ENCODE measurements around the gene AHRR. TPM values are rescaled to one million over a fixed set of nuclear protein-coding genes. Genes with fewer than 3 reads are reported as not detected.
"Not testable (repeated sequence)": the region's sequence is repeated elsewhere in the genome, so short reads cannot be mapped to it uniquely, and the experiment has no call there.

Gene AHRR
- polyA plus RNA-seq, 3 donors = 0.15 TPM; not detected in 1

DNA sequence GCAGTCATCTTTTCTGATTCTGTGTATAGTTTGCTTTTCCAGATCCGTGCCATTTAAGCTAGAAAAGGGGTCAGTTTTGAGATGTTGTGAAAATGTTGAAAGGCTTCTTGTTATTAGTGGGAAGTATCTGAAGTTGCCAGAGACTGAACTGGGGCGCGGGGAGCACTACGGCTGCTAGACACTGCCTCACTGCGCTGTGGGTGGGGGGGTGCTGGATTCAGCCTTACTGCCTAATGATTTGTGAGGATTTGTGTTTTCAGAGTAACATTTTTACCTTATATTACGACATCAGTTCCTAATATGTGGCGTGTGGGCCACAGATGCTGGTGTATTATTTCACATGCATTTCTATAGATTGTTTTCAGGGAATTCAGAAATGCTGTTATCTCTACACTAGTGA is 48.0 kb upstream of the AHRR start:
- not testable (repeated sequence) for H3K9ac ChIP-seq (ENCODE audit: insufficient read depth, low read length, poor library complexity, severe bottlenecking)
- Histone ChIP-seq H3K79me2 (ENCODE audit: insufficient read depth, low read length) (peaks cover 57% of the 10 kb centered on the region), H4K20me1 (ENCODE audit: insufficient read depth, low read length) (peaks cover 42% of the 10 kb centered on the region)

DNA sequence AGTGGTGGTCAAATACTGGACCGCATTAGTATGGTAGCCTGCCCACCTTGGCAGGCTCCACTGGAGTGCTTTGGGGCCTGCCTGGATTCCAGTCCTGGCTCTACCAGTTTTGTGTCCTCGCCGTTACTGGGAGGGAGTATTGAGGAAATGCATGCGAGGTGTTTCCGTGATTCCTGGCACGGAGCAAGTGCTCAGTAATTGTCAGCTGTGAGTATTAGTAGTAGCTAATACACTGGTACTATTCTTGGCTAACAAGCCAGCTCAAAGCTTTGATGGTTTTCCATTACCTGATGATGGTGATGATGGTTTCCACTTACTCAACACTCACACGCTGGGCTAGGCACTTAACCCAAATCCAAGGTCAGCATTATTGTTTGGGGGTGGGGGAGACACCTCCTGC is 47.2 kb upstream of the AHRR start:
- Mint-ChIP-seq H3K27ac (peak overlapping the region in 1 of 7 donors; percentile 8), H3K36me3 (peaks cover 34 to 53% of the 10 kb centered on the region in 2 donors), H3K4me1 (peaks cover 16% of the 10 kb centered on the region)
- not testable (repeated sequence) for H3K27ac ChIP-seq (ENCODE audit: low read depth in 1 of 2, low read length in 2 of 2); H3K9ac ChIP-seq (ENCODE audit: insufficient read depth, low read length, poor library complexity, severe bottlenecking); H3K9me3 ChIP-seq (replicated peaks in 1 of 2; ENCODE audit: control insufficient read depth in 1 of 2, insufficient read depth in 1 of 2, low read length in 2 of 2); DNase-seq; H3K9me3 Mint-ChIP-seq; H3K4me3 ChIP-seq (replicated peaks in 1 of 3; ENCODE audit: low read depth in 2 of 3, low read length in 3 of 3); H3K4me3 Mint-ChIP-seq; H3K4me2 ChIP-seq (replicated peaks; ENCODE audit: extremely low read depth, low read length, poor library complexity, severe bottlenecking); H3K27me3 ChIP-seq (ENCODE audit: control insufficient read depth in 2 of 2, insufficient read depth in 2 of 2, low read length in 2 of 2); H3K27me3 Mint-ChIP-seq (ENCODE audit: low read depth in 3 of 3); H2AFZ ChIP-seq (ENCODE audit: insufficient read depth, low read depth, low read length, poor library complexity, severe bottlenecking)
- peaks cover 51% of the 10 kb centered on the region for H4K20me1 ChIP-seq (ENCODE audit: insufficient read depth, low read length)
- peaks cover 17 to 31% of the 10 kb centered on the region in 2 donors for H3K36me3 ChIP-seq (replicated peaks in 1 of 2; ENCODE audit: control insufficient read depth in 1 of 2, insufficient read depth in 2 of 2, low read length in 2 of 2)
- no CpG with 5 or more reads among the region's 7 CpGs for WGBS (ENCODE audit: insufficient coverage)
- intact Hi-C loops (cut with micrococcal nuclease) = loop anchor here (5.0 to 10.0 kb wide), 4 partner anchors 168 to 618 kb away; partner anchors contain the start of genes EXOC3 (in 2 of the 2), BRD9 (in 1 of the 2), CEP72 (in 1 of the 2) and TRIP13 (in 1 of the 2)
- H3K4me1 ChIP-seq (ENCODE audit: control insufficient read depth in 1 of 2, insufficient read depth in 2 of 2, low read length in 2 of 2) = peaks cover 15% of the 10 kb centered on the region in 2 donors
- H3K79me2 ChIP-seq (ENCODE audit: insufficient read depth, low read length) = peaks cover 66% of the 10 kb centered on the region

More for the DNA sequence above, 48.0 kb upstream of the AHRR start:
- intact Hi-C loops (cut with micrococcal nuclease) = loop anchor here (5.0 to 10.0 kb wide), 4 partner anchors 169 to 619 kb away; partner anchors contain the start of genes EXOC3 (in 2 of the 2), BRD9 (in 1 of the 2), CEP72 (in 1 of the 2) and TRIP13 (in 1 of the 2)
- H3K4me2 ChIP-seq (replicated peaks; ENCODE audit: extremely low read depth, low read length, poor library complexity, severe bottlenecking); H3K27ac ChIP-seq (ENCODE audit: low read depth in 1 of 2, low read length in 2 of 2); DNase-seq; H3K4me3 ChIP-seq (replicated peaks in 1 of 3; ENCODE audit: low read depth in 2 of 3, low read length in 3 of 3); H3K9me3 ChIP-seq (replicated peaks in 1 of 2; ENCODE audit: control insufficient read depth in 1 of 2, insufficient read depth in 1 of 2, low read length in 2 of 2); H3K27me3 ChIP-seq (ENCODE audit: control insufficient read depth in 2 of 2, insufficient read depth in 2 of 2, low read length in 2 of 2); H3K27me3 Mint-ChIP-seq (ENCODE audit: low read depth in 3 of 3); H2AFZ ChIP-seq (ENCODE audit: insufficient read depth, low read depth, low read length, poor library complexity, severe bottlenecking); H3K4me3 Mint-ChIP-seq; H3K9me3 Mint-ChIP-seq: not testable (repeated sequence)
- H3K4me1 Mint-ChIP-seq = peaks cover 16% of the 10 kb centered on the region
- Histone ChIP-seq H3K4me1 (ENCODE audit: control insufficient read depth in 1 of 2, insufficient read depth in 2 of 2, low read length in 2 of 2) (peaks cover 15% of the 10 kb centered on the region in 2 donors), H3K36me3 (replicated peaks in 1 of 2; ENCODE audit: control insufficient read depth in 1 of 2, insufficient read depth in 2 of 2, low read length in 2 of 2) (peaks cover 17 to 31% of the 10 kb centered on the region in 2 donors)
- H3K27ac Mint-ChIP-seq = peak overlapping the region in 2 of 7 donors; percentile 15 to 90
- WGBS (ENCODE audit: insufficient coverage) = 100% methylated on average over 1 of the region's 7 CpGs
- H3K36me3 Mint-ChIP-seq = peaks cover 29 to 45% of the 10 kb centered on the region in 2 donors

DNA sequence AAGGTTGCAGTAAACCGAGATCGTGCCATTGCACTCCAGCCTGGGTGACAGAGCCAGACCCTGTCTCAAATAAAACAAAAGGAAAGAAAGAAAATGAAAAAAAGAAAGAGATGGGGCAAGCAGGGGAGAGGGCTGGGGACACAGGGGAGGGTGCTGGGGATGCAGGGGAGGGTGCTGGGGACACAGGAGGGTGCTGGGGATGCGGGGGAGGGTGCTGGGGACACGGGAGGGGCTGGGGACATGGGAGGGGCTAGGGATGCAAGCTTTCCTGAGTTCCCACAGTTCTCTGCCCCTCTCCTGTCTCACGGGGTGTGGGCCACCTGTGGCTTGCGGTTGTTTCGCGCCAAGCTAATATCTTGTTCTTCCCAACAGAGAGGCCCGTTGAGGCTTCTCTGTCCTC is 42.9 kb upstream of the AHRR start:
- Histone ChIP-seq H3K9ac (ENCODE audit: insufficient read depth, low read length, poor library complexity, severe bottlenecking) (no peak overlapping the region), H3K79me2 (ENCODE audit: insufficient read depth, low read length) (peaks cover 82% of the 10 kb centered on the region), H3K4me2 (replicated peaks; ENCODE audit: extremely low read depth, low read length, poor library complexity, severe bottlenecking) (no peak overlapping the region), H2AFZ (ENCODE audit: insufficient read depth, low read depth, low read length, poor library complexity, severe bottlenecking) (no peak overlapping the region), H3K4me1 (ENCODE audit: control insufficient read depth in 1 of 2, insufficient read depth in 2 of 2, low read length in 2 of 2) (no peaks in the 10 kb centered on the region), H3K36me3 (replicated peaks in 1 of 2; ENCODE audit: control insufficient read depth in 1 of 2, insufficient read depth in 2 of 2, low read length in 2 of 2) (peaks cover 22 to 51% of the 10 kb centered on the region in 2 donors), H3K27ac (ENCODE audit: low read depth in 1 of 2, low read length in 2 of 2) (no peak overlapping the region), H3K27me3 (ENCODE audit: control insufficient read depth in 2 of 2, insufficient read depth in 2 of 2, low read length in 2 of 2) (no peaks in the 10 kb centered on the region), H4K20me1 (ENCODE audit: insufficient read depth, low read length) (peaks cover 82% of the 10 kb centered on the region), H3K9me3 (replicated peaks in 1 of 2; ENCODE audit: control insufficient read depth in 1 of 2, insufficient read depth in 1 of 2, low read length in 2 of 2) (no peaks in the 10 kb centered on the region), H3K4me3 (replicated peaks in 1 of 3; ENCODE audit: low read depth in 2 of 3, low read length in 3 of 3) (no peak overlapping the region)
- Mint-ChIP-seq H3K4me1 (peaks cover 5% of the 10 kb centered on the region), H3K27ac (peak overlapping the region in 2 of 7 donors; percentile 55 to 62), H3K4me3 (no peak overlapping the region), H3K9me3 (peaks cover 0 to 1% (median 0%) of the 10 kb centered on the region in 7 donors), H3K36me3 (peaks cover 60 to 79% of the 10 kb centered on the region in 2 donors), H3K27me3 (ENCODE audit: low read depth in 3 of 3) (peaks cover 0 to 7% (median 0%) of the 10 kb centered on the region in 3 donors)
- TF ChIP-seq, protein P1, sequence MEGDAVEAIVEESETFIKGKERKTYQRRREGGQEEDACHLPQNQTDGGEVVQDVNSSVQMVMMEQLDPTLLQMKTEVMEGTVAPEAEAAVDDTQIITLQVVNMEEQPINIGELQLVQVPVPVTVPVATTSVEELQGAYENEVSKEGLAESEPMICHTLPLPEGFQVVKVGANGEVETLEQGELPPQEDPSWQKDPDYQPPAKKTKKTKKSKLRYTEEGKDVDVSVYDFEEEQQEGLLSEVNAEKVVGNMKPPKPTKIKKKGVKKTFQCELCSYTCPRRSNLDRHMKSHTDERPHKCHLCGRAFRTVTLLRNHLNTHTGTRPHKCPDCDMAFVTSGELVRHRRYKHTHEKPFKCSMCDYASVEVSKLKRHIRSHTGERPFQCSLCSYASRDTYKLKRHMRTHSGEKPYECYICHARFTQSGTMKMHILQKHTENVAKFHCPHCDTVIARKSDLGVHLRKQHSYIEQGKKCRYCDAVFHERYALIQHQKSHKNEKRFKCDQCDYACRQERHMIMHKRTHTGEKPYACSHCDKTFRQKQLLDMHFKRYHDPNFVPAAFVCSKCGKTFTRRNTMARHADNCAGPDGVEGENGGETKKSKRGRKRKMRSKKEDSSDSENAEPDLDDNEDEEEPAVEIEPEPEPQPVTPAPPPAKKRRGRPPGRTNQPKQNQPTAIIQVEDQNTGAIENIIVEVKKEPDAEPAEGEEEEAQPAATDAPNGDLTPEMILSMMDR (IDR thresholded peaks at IDR 0.05) = no peak
- WGBS (ENCODE audit: insufficient coverage) = 96% methylated on average over 6 of the region's 9 CpGs
- no peak for DNase-seq
- intact Hi-C loops (cut with micrococcal nuclease) = loop anchor here in 1 of 2 donors (10.0 kb wide), 2 partner anchors 166 to 336 kb away; partner anchors contain the start of genes CEP72 and EXOC3
